HepG2 (cell line): Measurements from ENCODE around the gene ITPR1. TPM values are rescaled to one million over a fixed set of nuclear protein-coding genes. Genes with fewer than 3 reads are reported as not detected.

Experiments
- ATF2 ChIP-seq: sonication (generic); formaldehyde crosslinking; IDR thresholded peaks from 2 replicates; pipeline ENCODE4 v1.4.0; 2020; ENCODE audit warnings: missing genetic modification reagents
- ATF7 ChIP-seq, 2 experiments: fragments of 450-650 bp in 1 of 2; sonication (generic) in 1 of 2; formaldehyde crosslinking in 1 of 2; IDR thresholded peaks; 2 replicates each; pipeline versions ENCODE4 v1.4.0 to v1.6.1; 2016 to 2020; ENCODE audit warnings: antibody characterized with exemption in 1 of 2, mild to moderate bottlenecking in 1 of 2, missing genetic modification reagents in 1 of 2
- ATF7-NPFF ChIP-seq: sonication (generic); formaldehyde crosslinking; IDR thresholded peaks from 2 replicates; pipeline ENCODE4 v1.8.1; 2023; ENCODE audit warnings: mild to moderate bottlenecking, low read depth, missing genetic modification reagents, moderate library complexity
- ATRX ChIP-seq: sonication (generic); formaldehyde crosslinking; IDR thresholded peaks from 2 replicates; pipeline ENCODE4 v1.4.0; 2020; ENCODE audit warnings: missing genetic modification reagents, borderline replicate concordance
- BCL6 ChIP-seq: IDR thresholded peaks from 2 replicates; pipeline ENCODE4 v1.6.1; 2016; ENCODE audit warnings: missing genetic modification reagents, missing compliant biosample characterization
- CHD2 ChIP-seq: IDR thresholded peaks from 2 replicates; pipeline ENCODE4 v1.6.1; 2011; ENCODE audit warnings: low read depth, low read length, improper control_type of control experiment
- DNMT3B ChIP-seq: conservative IDR thresholded peaks from 2 replicates; pipeline ENCODE4 v1.6.1; 2016; ENCODE audit warnings: missing biosample characterization, control low read depth
- ESRRA ChIP-seq: sonication (generic); formaldehyde crosslinking; IDR thresholded peaks from 2 replicates; pipeline ENCODE4 v1.5.1; 2020; ENCODE audit warnings: mild to moderate bottlenecking, low read depth, missing genetic modification reagents
- GATAD2A ChIP-seq: IDR thresholded peaks from 2 replicates; pipeline ENCODE4 v1.6.1; 2016
- GZF1 ChIP-seq: sonication (generic); formaldehyde crosslinking; IDR thresholded peaks from 2 replicates; pipeline ENCODE4 v1.5.1; 2020; ENCODE audit warnings: mild to moderate bottlenecking, missing genetic modification reagents
- MEF2D ChIP-seq: sonication (generic); formaldehyde crosslinking; IDR thresholded peaks from 2 replicates; pipeline ENCODE4 v1.5.1; 2020; ENCODE audit warnings: mild to moderate bottlenecking, missing genetic modification reagents
- MZF1 ChIP-seq: sonication (generic); formaldehyde crosslinking; IDR thresholded peaks from 2 replicates; pipeline ENCODE4 v1.8.1; 2023; ENCODE audit warnings: mild to moderate bottlenecking, missing genetic modification reagents, borderline replicate concordance
- PRMT3 ChIP-seq: sonication (generic); formaldehyde crosslinking; IDR thresholded peaks from 2 replicates; pipeline ENCODE4 v1.8.1; 2022; ENCODE audit warnings: low read depth, mild to moderate bottlenecking, moderate library complexity, missing genetic modification reagents, borderline replicate concordance
- RXRB ChIP-seq: IDR thresholded peaks from 2 replicates; pipeline ENCODE4 v1.6.1; 2016; ENCODE audit warnings: borderline replicate concordance, missing genetic modification reagents, missing compliant biosample characterization
- SMAD9 ChIP-seq: sonication (generic); formaldehyde crosslinking; IDR thresholded peaks from 2 replicates; pipeline ENCODE4 v1.5.1; 2020; ENCODE audit warnings: mild to moderate bottlenecking, missing genetic modification reagents
- THAP8 ChIP-seq: sonication (generic); formaldehyde crosslinking; IDR thresholded peaks from 2 replicates; pipeline ENCODE4 v1.5.1; 2020; ENCODE audit warnings: missing genetic modification reagents, mild to moderate bottlenecking, borderline replicate concordance
- ZBTB39 ChIP-seq: sonication (generic); formaldehyde crosslinking; IDR thresholded peaks from 2 replicates; pipeline ENCODE4 v1.5.0; 2020; ENCODE audit warnings: missing genetic modification reagents
- ZBTB42 ChIP-seq: sonication (generic); formaldehyde crosslinking; IDR thresholded peaks from 2 replicates; pipeline ENCODE4 v1.5.0; 2020; ENCODE audit warnings: mild to moderate bottlenecking, missing genetic modification reagents
- ZBTB7A ChIP-seq: sonication (generic); formaldehyde crosslinking; IDR thresholded peaks from 2 replicates; pipeline ENCODE4 v1.8.0; 2022; ENCODE audit warnings: mild to moderate bottlenecking, missing genetic modification reagents
- ZKSCAN5 ChIP-seq: sonication (generic); formaldehyde crosslinking; IDR thresholded peaks from 2 replicates; pipeline ENCODE4 v1.5.1; 2020; ENCODE audit warnings: mild to moderate bottlenecking, missing genetic modification reagents
- ZNF503 ChIP-seq: sonication (generic); formaldehyde crosslinking; IDR thresholded peaks from 2 replicates; pipeline ENCODE4 v1.4.0; 2020; ENCODE audit warnings: missing genetic modification reagents
- ZNF543 ChIP-seq: sonication (generic); formaldehyde crosslinking; IDR thresholded peaks from 2 replicates; pipeline ENCODE4 v1.4.0; 2020; ENCODE audit warnings: mild to moderate bottlenecking, missing genetic modification reagents
- ZNF549 ChIP-seq: sonication (generic); formaldehyde crosslinking; IDR thresholded peaks from 2 replicates; pipeline ENCODE4 v1.5.0; 2020; ENCODE audit warnings: missing genetic modification reagents
- polyA plus RNA-seq, 8 experiments: library from polyadenylated mRNA; depleted of rRNA in 3 of 8; stranded (reverse) in 7 of 8; unstranded in 1 of 8; fragments of >200 nt; fragmentation: Illumina TruSeq in 4 of 8; extraction: Trizol in 4 of 8; gene quantifications; 2 replicates each; pipeline versions ENCODE4 v1.2.1 to v1.2.3, GENCODE V29; 2011 to 2016; ENCODE audit warnings: low read depth in 4 of 8, missing spikeins in 1 of 8, mixed read lengths in 1 of 8; ENCODE audit not compliant: insufficient read depth in 1 of 8
- total RNA-seq, 5 experiments: library from RNA; depleted of rRNA; stranded (reverse); fragments of >200 nt; fragmentation: Illumina TruSeq; extraction: Trizol; gene quantifications; 2 replicates each; pipeline ENCODE4 v1.2.3, GENCODE V29; 2016; ENCODE audit warnings: low read depth in 1 of 5

The ITPR1 gene
- total and polyA plus RNA-seq, 2 of the 13 experiments (the other 11 are each of a cell fraction or from before 2014, with no cell fraction given), result 10.0 to 11.4 TPM

- TF ChIP-seq PRMT3 (CRISPR knock-in tag) (no peak), ATF7 (IDR thresholded peaks at IDR 0.05) (no peak), ATF7 (CRISPR knock-in tag; IDR thresholded peaks at IDR 0.05) (no peak), SMAD9 (CRISPR knock-in tag) (no peak), ZNF543 (CRISPR knock-in tag) (no peak), ESRRA (CRISPR knock-in tag) (no peak), ZKSCAN5 (CRISPR knock-in tag) (no peak), ZBTB7A (CRISPR knock-in tag) (no peak), ZNF503 (CRISPR knock-in tag) (no peak), GATAD2A (CRISPR knock-in tag) (peak; percentile 54; the same call in 1 of the 2 replicates), GZF1 (CRISPR knock-in tag) (no peak), THAP8 (CRISPR knock-in tag) (no peak), CHD2 (no peak), ATRX (CRISPR knock-in tag) (no peak), ZBTB42 (CRISPR knock-in tag) (no peak), RXRB (CRISPR knock-in tag) (peak; percentile 24; the same call in 1 of the 2 replicates), ATF7-NPFF (CRISPR knock-in tag) (no peak), MEF2D (CRISPR knock-in tag) (no peak), MZF1 (CRISPR knock-in tag) (no peak), BCL6 (CRISPR knock-in tag) (no peak), ATF2 (CRISPR knock-in tag) (no peak), DNMT3B (CRISPR knock-in tag) (no peak), ZBTB39 (no peak), ZNF549 (CRISPR knock-in tag) (no peak)
Observed at GRCh38 chr3:4722103-4722502, 229.0 kb downstream of the ITPR1 start (continued).
